Gastrocnemius medialis (tissue), 4 donors: ENCODE measurements around the gene TTLL9. TPM values are rescaled to one million over a fixed set of nuclear protein-coding genes. Genes with fewer than 3 reads are reported as not detected.

Experiments used
- ATAC-seq, 2 donors: fragments of 150-250 bp; one replicate each; pipeline ENCODE4 v1.9.1; 2016
- DNase-seq, 2 donors: peaks; one replicate each; pipeline ENCODE4 v3.0.0-alpha.2; 2019
- H3K27ac ChIP-seq, 4 donors: fragments of 200-600 bp; sonication (generic); 1 replicate in 1 of 4; 2 replicates in 3 of 4; pipeline ENCODE4 v1.5.1; 2016 to 2018; ENCODE audit warnings: mild to moderate bottlenecking in 2 of 4, moderate library complexity in 1 of 4
- H3K27me3 ChIP-seq, 3 donors: fragments of 200-600 bp; sonication (generic) in 2 of 3; 1 replicate in 1 of 3; 2 replicates in 2 of 3; pipeline versions ENCODE4 v1.5.1 to v1.6.0; 2016 to 2019; ENCODE audit warnings: mild to moderate bottlenecking in 1 of 3, moderate library complexity in 1 of 3
- H3K36me3 ChIP-seq, 2 donors: fragments of 200-600 bp; sonication (generic) in 1 of 2; one replicate each; pipeline ENCODE4 v1.5.1; 2017 to 2018
- H3K4me1 ChIP-seq, 2 donors: fragments of 200-600 bp; sonication (generic) in 1 of 2; one replicate each; pipeline ENCODE4 v1.5.1; 2016 to 2017; ENCODE audit warnings: mild to moderate bottlenecking in 2 of 2
- H3K4me3 ChIP-seq, 4 donors: fragments of 200-600 bp; sonication (generic) in 3 of 4; 1 replicate in 1 of 4; 2 replicates in 3 of 4; pipeline ENCODE4 v1.5.1; 2016 to 2019; ENCODE audit warnings: mild to moderate bottlenecking in 2 of 4
- H3K9me3 ChIP-seq, 3 donors: fragments of 200-600 bp; sonication (generic) in 2 of 3; 1 replicate in 1 of 3; 2 replicates in 2 of 3; pipeline ENCODE4 v1.5.1; 2016 to 2019
- POLR2A ChIP-seq, 2 donors: fragments of 450-650 bp; IDR thresholded peaks; one replicate each; pipeline ENCODE4 v1.6.1; 2017; ENCODE audit warnings: antibody characterized with exemption in 2 of 2, mild to moderate bottlenecking in 2 of 2, moderate library complexity in 2 of 2
- in situ Hi-C, 4 donors: fragments of 200-750 bp; cut with MboI; loops; one replicate each; pipeline versions ENCODE4 v1.15.0 to v1.8.0; 2017; ENCODE audit warnings: low sequenced_read_pairs in 4 of 4
- intact Hi-C: fragments of 100-400 bp; cut with DNase I; formaldehyde crosslinking; loops from one replicate; pipeline ENCODE4 v1.15.1; 2023; ENCODE audit warnings: low total_unique reads
- total RNA-seq, 4 donors: library from RNA; depleted of rRNA; stranded (reverse); fragments of >200 nt; gene quantifications; one replicate each; pipeline versions ENCODE4 v1.1.0 to v1.2.3, GENCODE V29; 2016
- TF ChIP-seq, protein P1 (sequence below), 5 experiments: fragments of 450-650 bp in 3 of 5; fragments of 200-600 bp in 2 of 5; sonication (generic) in 2 of 5; IDR thresholded peaks in 4 of 5; conservative IDR thresholded peaks in 1 of 5; 1 replicate in 4 of 5; 2 replicates in 1 of 5; pipeline ENCODE4 v1.5.1; 2016 to 2019; ENCODE audit warnings: antibody characterized with exemption in 5 of 5, mild to moderate bottlenecking in 3 of 5, moderate library complexity in 3 of 5

The TTLL9 gene
- total RNA-seq, 4 donors from 2014 or later = not detected

DNA sequence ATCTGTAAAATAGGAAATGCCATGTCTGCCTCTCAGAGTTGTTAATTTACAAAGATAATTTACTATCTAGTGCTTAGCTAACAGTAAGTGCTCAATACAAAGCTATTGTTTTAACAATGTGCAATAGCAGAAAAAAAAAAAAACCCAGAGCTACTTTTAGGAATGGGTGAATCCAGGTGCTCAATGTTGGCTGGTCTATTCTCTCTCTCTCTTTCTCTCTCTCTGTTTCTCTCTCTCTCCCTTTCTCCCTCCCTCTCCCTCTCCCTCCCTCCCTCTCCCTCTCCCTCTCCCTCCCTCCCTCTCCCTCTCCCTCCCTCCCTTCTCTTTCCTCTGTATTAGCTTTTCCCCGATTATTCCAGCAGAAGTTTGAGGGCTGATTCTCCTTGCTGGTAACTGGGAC is 67.4 kb downstream of the TTLL9 start:
- TF ChIP-seq, protein P1, sequence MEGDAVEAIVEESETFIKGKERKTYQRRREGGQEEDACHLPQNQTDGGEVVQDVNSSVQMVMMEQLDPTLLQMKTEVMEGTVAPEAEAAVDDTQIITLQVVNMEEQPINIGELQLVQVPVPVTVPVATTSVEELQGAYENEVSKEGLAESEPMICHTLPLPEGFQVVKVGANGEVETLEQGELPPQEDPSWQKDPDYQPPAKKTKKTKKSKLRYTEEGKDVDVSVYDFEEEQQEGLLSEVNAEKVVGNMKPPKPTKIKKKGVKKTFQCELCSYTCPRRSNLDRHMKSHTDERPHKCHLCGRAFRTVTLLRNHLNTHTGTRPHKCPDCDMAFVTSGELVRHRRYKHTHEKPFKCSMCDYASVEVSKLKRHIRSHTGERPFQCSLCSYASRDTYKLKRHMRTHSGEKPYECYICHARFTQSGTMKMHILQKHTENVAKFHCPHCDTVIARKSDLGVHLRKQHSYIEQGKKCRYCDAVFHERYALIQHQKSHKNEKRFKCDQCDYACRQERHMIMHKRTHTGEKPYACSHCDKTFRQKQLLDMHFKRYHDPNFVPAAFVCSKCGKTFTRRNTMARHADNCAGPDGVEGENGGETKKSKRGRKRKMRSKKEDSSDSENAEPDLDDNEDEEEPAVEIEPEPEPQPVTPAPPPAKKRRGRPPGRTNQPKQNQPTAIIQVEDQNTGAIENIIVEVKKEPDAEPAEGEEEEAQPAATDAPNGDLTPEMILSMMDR (IDR thresholded peaks at IDR 0.05 in 4 of 5, conservative IDR thresholded peaks at IDR 0.05 in 1 of 5) = no peak
- no peak for TF ChIP-seq POLR2A (IDR thresholded peaks at IDR 0.05)
- intact Hi-C loops = no loop called here
- Histone ChIP-seq H3K4me3 (no peak overlapping the region), H3K9me3 (no peaks in the 10 kb centered on the region), H3K27ac (no peak overlapping the region), H3K36me3 (no peaks in the 10 kb centered on the region), H3K27me3 (no peaks in the 10 kb centered on the region), H3K4me1 (peaks cover under 1 to 2% of the 10 kb centered on the region in 2 donors)
- ATAC-seq (no peak), DNase-seq (no peak)
- in situ Hi-C loops = no loop called here

DNA sequence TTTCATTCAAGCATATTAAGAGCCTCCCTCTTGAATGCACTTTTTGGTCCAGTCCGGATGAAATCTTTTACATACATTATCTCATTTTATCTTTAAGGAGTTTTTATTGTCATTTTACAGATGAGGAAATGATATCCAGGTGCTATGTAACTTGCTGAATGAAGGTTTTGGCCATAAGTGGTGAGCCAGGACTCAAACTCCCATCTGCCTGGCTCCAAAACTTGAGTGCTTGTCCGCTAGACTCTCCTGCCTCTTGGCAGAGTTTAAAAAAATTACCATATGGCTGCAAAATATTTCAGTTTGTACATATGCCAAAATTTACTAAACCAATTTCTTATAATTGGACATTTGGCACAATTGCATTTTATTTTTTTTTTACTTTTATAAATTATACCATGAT is 69.2 kb downstream of the TTLL9 start:
- in situ Hi-C loops = no loop called here
- intact Hi-C loops = no loop called here
- Histone ChIP-seq H3K27me3 (no peaks in the 10 kb centered on the region), H3K4me1 (peaks cover 8 to 10% of the 10 kb centered on the region in 2 donors), H3K4me3 (no peak overlapping the region), H3K9me3 (no peaks in the 10 kb centered on the region), H3K27ac (no peak overlapping the region), H3K36me3 (peaks cover 0 to 6% of the 10 kb centered on the region in 2 donors)
- ATAC-seq (no peak), DNase-seq (no peak)
- TF ChIP-seq POLR2A (IDR thresholded peaks at IDR 0.05) = no peak
- TF ChIP-seq, protein P1 (IDR thresholded peaks at IDR 0.05 in 4 of 5, conservative IDR thresholded peaks at IDR 0.05 in 1 of 5) = no peak

DNA sequence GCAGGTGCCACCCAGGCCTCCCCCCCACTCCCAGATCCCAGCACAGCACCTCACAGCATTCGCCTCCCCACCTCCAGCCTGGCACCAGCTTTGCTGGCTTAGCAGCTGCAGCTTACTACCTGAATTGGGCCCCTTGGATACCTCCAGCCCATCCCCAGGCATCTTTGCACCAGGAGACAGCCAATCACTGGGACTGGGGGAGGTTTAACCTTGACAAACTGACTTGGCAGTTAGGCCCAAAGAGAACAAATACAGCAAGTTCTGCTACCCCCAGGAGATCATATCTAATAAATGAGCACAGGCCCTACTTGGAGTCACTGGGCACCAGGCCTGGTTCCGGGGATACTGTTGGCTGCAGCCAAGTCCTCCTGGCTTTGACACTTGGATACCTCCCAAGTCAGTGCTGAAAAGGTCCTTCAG is 72.6 kb downstream of the TTLL9 start:
- Histone ChIP-seq H3K27ac (no peak overlapping the region), H3K4me3 (no peak overlapping the region), H3K9me3 (no peaks in the 10 kb centered on the region), H3K4me1 (peaks cover 8 to 10% of the 10 kb centered on the region in 2 donors), H3K27me3 (no peaks in the 10 kb centered on the region), H3K36me3 (peaks cover 0 to 39% of the 10 kb centered on the region in 2 donors)
- no peak for DNase-seq
- peak in 1 of 2 donors; percentile 38 for ATAC-seq
- intact Hi-C loops = no loop called here
- no peak for TF ChIP-seq POLR2A (IDR thresholded peaks at IDR 0.05)
- TF ChIP-seq, protein P1 (IDR thresholded peaks at IDR 0.05 in 4 of 5, conservative IDR thresholded peaks at IDR 0.05 in 1 of 5) = no peak
- in situ Hi-C loops = no loop called here

DNA sequence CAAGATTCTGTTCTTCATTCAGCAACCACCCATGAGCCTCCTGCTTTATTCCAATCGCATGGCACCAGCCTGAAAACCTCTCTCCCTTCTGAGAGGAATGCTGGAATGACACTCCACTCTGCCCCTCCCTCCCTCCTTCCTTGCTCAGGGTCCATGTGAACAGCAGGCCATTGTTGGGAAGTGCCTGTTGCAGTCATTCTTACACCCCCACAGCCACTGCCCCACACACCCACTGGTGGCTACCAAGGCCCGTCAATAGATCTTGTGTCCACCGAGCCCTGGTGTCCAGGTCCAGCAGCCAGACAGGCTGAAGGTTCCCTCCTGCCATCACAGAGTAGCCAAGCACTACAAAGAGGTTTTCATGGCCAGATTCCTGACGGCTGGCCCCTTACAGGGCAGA is 74.9 kb downstream of the TTLL9 start:
- DNase-seq (no peak), ATAC-seq (no peak)
- Histone ChIP-seq H3K27ac (peak overlapping the region in 1 of 4 donors; percentile 43), H3K27me3 (no peaks in the 10 kb centered on the region), H3K9me3 (no peaks in the 10 kb centered on the region), H3K4me3 (no peak overlapping the region), H3K4me1 (peaks cover 9 to 10% of the 10 kb centered on the region in 2 donors), H3K36me3 (peaks cover 0 to 48% of the 10 kb centered on the region in 2 donors)
- in situ Hi-C loops = no loop called here
- intact Hi-C loops = no loop called here
- TF ChIP-seq POLR2A (IDR thresholded peaks at IDR 0.05) = no peak
- TF ChIP-seq, protein P1 (IDR thresholded peaks at IDR 0.05 in 4 of 5, conservative IDR thresholded peaks at IDR 0.05 in 1 of 5) = no peak

DNA sequence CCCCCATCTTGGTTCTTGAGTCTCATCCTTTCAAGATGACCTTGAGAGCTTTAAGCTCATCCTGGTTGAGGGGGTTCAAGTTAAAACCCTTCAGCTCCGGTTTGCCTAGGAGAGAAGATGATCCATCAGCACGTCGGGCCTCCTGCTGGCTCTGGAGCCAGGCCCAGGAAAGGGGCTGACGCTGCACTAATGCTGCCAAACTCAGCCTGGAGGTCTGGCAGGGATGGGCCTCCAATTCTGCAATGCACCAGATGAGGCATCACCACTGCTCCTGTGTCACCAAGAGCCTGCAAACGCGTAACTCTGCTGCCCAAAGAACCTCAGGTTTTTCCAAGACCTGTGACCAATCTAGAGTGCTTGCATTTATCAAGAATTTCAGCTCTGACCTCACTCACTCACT is 75.4 kb downstream of the TTLL9 start:
- DNase-seq = peak in 1 of 2 donors; percentile 53
- Histone ChIP-seq H3K4me1 (peaks cover 14% of the 10 kb centered on the region in 2 donors), H3K27ac (peak overlapping the region in 1 of 4 donors; percentile 43), H3K27me3 (no peaks in the 10 kb centered on the region), H3K4me3 (no peak overlapping the region), H3K9me3 (no peaks in the 10 kb centered on the region), H3K36me3 (peaks cover 0 to 48% of the 10 kb centered on the region in 2 donors)
- in situ Hi-C loops (no loop called here), intact Hi-C loops (no loop called here)
- TF ChIP-seq, protein P1 (IDR thresholded peaks at IDR 0.05 in 4 of 5, conservative IDR thresholded peaks at IDR 0.05 in 1 of 5) = no peak
- no peak for TF ChIP-seq POLR2A (IDR thresholded peaks at IDR 0.05)
- ATAC-seq = peak in 1 of 2 donors; percentile 76
